T-helper 17 cell (primary cell): ENCODE measurements around the gene NACA2. TPM values are rescaled to one million over a fixed set of nuclear protein-coding genes. Genes with fewer than 3 reads are reported as not detected.
A peak's percentile ranks its signal among the peaks of the same experiment; 100 is the strongest.
"Not testable (repeated sequence)": the region's sequence is repeated elsewhere in the genome, so short reads cannot be mapped to it uniquely, and the experiment has no call there.

ENCODE experiments used
- ATAC-seq: fragments of 150-1000 bp; cut with Tn5 transposase; 2 replicates; pipeline ENCODE4 v1.10.0; 2021; ENCODE audit warnings: mild to moderate bottlenecking, moderate library complexity
- DNase-seq, 3 donors: peaks; one replicate each; pipeline versions ENCODE4 v3.0.0 to v3.0.0-alpha.2; 2020 to 2021
- H3K9me3 ChIP-seq: one replicate; pipeline ENCODE4 v1.7.0; 2013; ENCODE audit warnings: low read length, mild to moderate bottlenecking; ENCODE audit not compliant: control insufficient read depth, poor library complexity, severe bottlenecking
- H3K27ac Mint-ChIP-seq: one replicate; pipeline ENCODE4 v1.8.0; 2022; ENCODE audit warnings: mild to moderate bottlenecking, moderate library complexity, mixed read lengths
- H3K27me3 Mint-ChIP-seq: one replicate; pipeline ENCODE4 v1.8.0; 2022; ENCODE audit warnings: mixed read lengths
- H3K36me3 Mint-ChIP-seq: one replicate; pipeline ENCODE4 v1.8.0; 2022; ENCODE audit warnings: low read depth, mixed read lengths
- H3K4me1 Mint-ChIP-seq: one replicate; pipeline ENCODE4 v1.8.0; 2022; ENCODE audit warnings: mild to moderate bottlenecking, mixed read lengths
- H3K4me3 Mint-ChIP-seq: one replicate; pipeline ENCODE4 v1.8.0; 2022; ENCODE audit warnings: mild to moderate bottlenecking, moderate library complexity, mixed read lengths
- total RNA-seq, 4 donors: library from RNA in 2 of 4; stranded (reverse) in 2 of 4; gene quantifications; one replicate each; pipeline ENCODE4 v1.2.3 and lab custom pipeline; 2022 to 2026

NACA2 gene
- not detected for total RNA-seq
- total RNA-seq (lab: John Stamatoyannopoulos, UW) = 2.0 to 4.1 reads per million in 2 donors

GRCh38 chr17:61591018-61591417, at the start of gene NACA2:
TSS of gene NACA2 (minus strand) at chr17:61591219. CDS start at chr17:61591180, 39 bp downstream.
- H3K9me3 ChIP-seq = no peaks in the 10 kb centered on the region
- ATAC-seq (no peak), DNase-seq (no peak)
- Mint-ChIP-seq H3K27me3 (peaks cover 19% of the 10 kb centered on the region), H3K4me3 (no peak within 1 kb of the TSS), H3K36me3 (no peaks in the 10 kb centered on the region), H3K4me1 (no peaks in the 10 kb centered on the region), H3K27ac (no peak within 1 kb of the TSS)

- DNase-seq = no peak
- Mint-ChIP-seq H3K36me3 (peaks cover 4% of the 10 kb centered on the region), H3K27ac (no peak overlapping the region), H3K4me3 (no peak overlapping the region), H3K4me1 (no peaks in the 10 kb centered on the region), H3K27me3 (peaks cover 63% of the 10 kb centered on the region)
- ATAC-seq = no peak
- no peaks in the 10 kb centered on the region for H3K9me3 ChIP-seq
These were observed 48.8 kb upstream of the NACA2 start for GRCh38 chr17:61639818-61640217.

- ATAC-seq (no peak), DNase-seq (no peak)
- Mint-ChIP-seq H3K27me3 (peaks cover 73% of the 10 kb centered on the region), H3K27ac (peak overlapping the region; percentile 37), H3K4me1 (no peaks in the 10 kb centered on the region), H3K4me3 (no peak overlapping the region), H3K36me3 (peaks cover 12% of the 10 kb centered on the region)
- no peaks in the 10 kb centered on the region for H3K9me3 ChIP-seq
These were observed 47.1 kb upstream of the NACA2 start for GRCh38 chr17:61638087-61638486.

GRCh38 chr17:61635913-61636432, 45.0 kb upstream of the NACA2 start:
- no peaks in the 10 kb centered on the region for H3K4me1 Mint-ChIP-seq
- no peak overlapping the region for H3K4me3 Mint-ChIP-seq
- H3K27ac Mint-ChIP-seq = no peak overlapping the region
- H3K36me3 Mint-ChIP-seq = peaks cover 12% of the 10 kb centered on the region
- peaks cover 89% of the 10 kb centered on the region for H3K27me3 Mint-ChIP-seq
- H3K9me3 ChIP-seq = no peaks in the 10 kb centered on the region
- peak; percentile 18 to 36 (median 25) for DNase-seq
- peak; percentile 54 for ATAC-seq

- Mint-ChIP-seq H3K27me3 (peaks cover 89% of the 10 kb centered on the region), H3K36me3 (peaks cover 12% of the 10 kb centered on the region), H3K27ac (no peak overlapping the region), H3K4me3 (no peak overlapping the region), H3K4me1 (no peaks in the 10 kb centered on the region)
- DNase-seq (no peak), ATAC-seq (no peak)
- H3K9me3 ChIP-seq = no peaks in the 10 kb centered on the region
These were observed 44.0 kb upstream of the NACA2 start for GRCh38 chr17:61634942-61635538.

- no peak for DNase-seq
These were observed 43.1 kb upstream of the NACA2 start for GRCh38 chr17:61634011-61634539.

GRCh38 chr17:61632826-61633225, 41.8 kb upstream of the NACA2 start:
- ATAC-seq (no peak), DNase-seq (no peak)
- H3K4me1 Mint-ChIP-seq = no peaks in the 10 kb centered on the region
- H3K27ac Mint-ChIP-seq = no peak overlapping the region
- peaks cover 68% of the 10 kb centered on the region for H3K27me3 Mint-ChIP-seq
- H3K36me3 Mint-ChIP-seq = peaks cover 11% of the 10 kb centered on the region
- H3K4me3 Mint-ChIP-seq = no peak overlapping the region
- H3K9me3 ChIP-seq = no peaks in the 10 kb centered on the region

More at GRCh38 chr17:61634011-61634539, 43.1 kb upstream of the NACA2 start:
- H3K36me3 Mint-ChIP-seq = peaks cover 12% of the 10 kb centered on the region
- ATAC-seq = no peak
- H3K27me3 Mint-ChIP-seq = peaks cover 81% of the 10 kb centered on the region
- no peaks in the 10 kb centered on the region for H3K9me3 ChIP-seq
- no peak overlapping the region for H3K27ac Mint-ChIP-seq
- no peaks in the 10 kb centered on the region for H3K4me1 Mint-ChIP-seq
- no peak overlapping the region for H3K4me3 Mint-ChIP-seq

GRCh38 chr17:61631800-61632199, 40.8 kb upstream of the NACA2 start:
- no peak for DNase-seq
- no peaks in the 10 kb centered on the region for H3K4me1 Mint-ChIP-seq
- H3K27me3 Mint-ChIP-seq = peaks cover 60% of the 10 kb centered on the region
- no peak overlapping the region for H3K27ac Mint-ChIP-seq
- H3K36me3 Mint-ChIP-seq = peaks cover 8% of the 10 kb centered on the region
- H3K4me3 Mint-ChIP-seq = no peak overlapping the region
- no peaks in the 10 kb centered on the region for H3K9me3 ChIP-seq
- ATAC-seq = no peak

GRCh38 chr17:61628158-61628557, 37.1 kb upstream of the NACA2 start:
- peaks cover 49% of the 10 kb centered on the region for H3K27me3 Mint-ChIP-seq
- not testable (repeated sequence) for DNase-seq, ATAC-seq, H3K27ac Mint-ChIP-seq, H3K4me3 Mint-ChIP-seq, H3K9me3 ChIP-seq, H3K4me1 Mint-ChIP-seq, H3K36me3 Mint-ChIP-seq

- ATAC-seq = no peak
- peaks cover 44% of the 10 kb centered on the region for H3K27me3 Mint-ChIP-seq
These were observed 36.6 kb upstream of the NACA2 start for GRCh38 chr17:61627658-61628057.

GRCh38 chr17:61627125-61627524, 36.1 kb upstream of the NACA2 start:
- H3K4me1 Mint-ChIP-seq = no peaks in the 10 kb centered on the region
- H3K27ac Mint-ChIP-seq = no peak overlapping the region
- peaks cover 39% of the 10 kb centered on the region for H3K27me3 Mint-ChIP-seq
- H3K9me3 ChIP-seq = no peaks in the 10 kb centered on the region
- DNase-seq = no peak
- no peak for ATAC-seq
- no peaks in the 10 kb centered on the region for H3K36me3 Mint-ChIP-seq
- H3K4me3 Mint-ChIP-seq = no peak overlapping the region

More at GRCh38 chr17:61627658-61628057, 36.6 kb upstream of the NACA2 start:
- no peaks in the 10 kb centered on the region for H3K9me3 ChIP-seq
- H3K27ac Mint-ChIP-seq = no peak overlapping the region
- no peaks in the 10 kb centered on the region for H3K4me1 Mint-ChIP-seq
- no peak overlapping the region for H3K4me3 Mint-ChIP-seq
- no peaks in the 10 kb centered on the region for H3K36me3 Mint-ChIP-seq
- no peak for DNase-seq

GRCh38 chr17:61625564-61625963, 34.5 kb upstream of the NACA2 start:
- ATAC-seq = no peak
- H3K27me3 Mint-ChIP-seq = peaks cover 24% of the 10 kb centered on the region
- no peaks in the 10 kb centered on the region for H3K4me1 Mint-ChIP-seq
- H3K36me3 Mint-ChIP-seq = no peaks in the 10 kb centered on the region
- DNase-seq = no peak
- H3K9me3 ChIP-seq = no peaks in the 10 kb centered on the region
- H3K4me3 Mint-ChIP-seq = no peak overlapping the region
- no peak overlapping the region for H3K27ac Mint-ChIP-seq

- no peak for DNase-seq
- peaks cover 18% of the 10 kb centered on the region for H3K27me3 Mint-ChIP-seq
- no peak overlapping the region for H3K27ac Mint-ChIP-seq
- no peak for ATAC-seq
- no peaks in the 10 kb centered on the region for H3K4me1 Mint-ChIP-seq
- H3K36me3 Mint-ChIP-seq = no peaks in the 10 kb centered on the region
- H3K4me3 Mint-ChIP-seq = no peak overlapping the region
- H3K9me3 ChIP-seq = no peaks in the 10 kb centered on the region
These were observed 33.9 kb upstream of the NACA2 start for GRCh38 chr17:61624951-61625350.

- Mint-ChIP-seq H3K4me1 (no peaks in the 10 kb centered on the region), H3K36me3 (no peaks in the 10 kb centered on the region), H3K27ac (no peak overlapping the region), H3K27me3 (peaks cover 15% of the 10 kb centered on the region), H3K4me3 (no peak overlapping the region)
- H3K9me3 ChIP-seq = no peaks in the 10 kb centered on the region
- ATAC-seq = no peak
- DNase-seq = no peak
These were observed 30.3 kb upstream of the NACA2 start for GRCh38 chr17:61621317-61621716.
